Muscle of leg (tissue), 11 donors: Measurements from ENCODE around the gene UNC79. TPM values are rescaled to one million over a fixed set of nuclear protein-coding genes. Genes with fewer than 3 reads are reported as not detected.

Source experiments
- DNase-seq: peaks from one replicate; pipeline ENCODE4 v3.0.0; 2013
- H3K27ac ChIP-seq: one replicate; pipeline ENCODE4 v1.5.1; 2013; ENCODE audit warnings: mild to moderate bottlenecking, low read length, control low read depth
- H3K27me3 ChIP-seq: one replicate; pipeline ENCODE4 v1.6.1; 2013; ENCODE audit warnings: low read length; ENCODE audit not compliant: control insufficient read depth, insufficient read depth
- H3K36me3 ChIP-seq: one replicate; pipeline ENCODE4 v1.6.1; 2013; ENCODE audit warnings: low read length; ENCODE audit not compliant: control insufficient read depth, insufficient read depth
- H3K4me1 ChIP-seq: one replicate; pipeline ENCODE4 v1.6.1; 2013; ENCODE audit warnings: low read length; ENCODE audit not compliant: control insufficient read depth, insufficient read depth
- H3K4me3 ChIP-seq: one replicate; pipeline ENCODE4 v1.5.1; 2013; ENCODE audit warnings: low read length, control low read depth
- H3K9me3 ChIP-seq: replicated peaks from 2 replicates; pipeline ENCODE4 v1.6.1; 2013; ENCODE audit warnings: low read depth, low read length; ENCODE audit not compliant: control insufficient read depth
- WGBS: methylation state at CpG from one replicate; pipeline ENCODE4 v1.1.5; 2013; ENCODE audit warnings: missing lambda C conversion rate; ENCODE audit not compliant: insufficient coverage; 5-methylcytosine and 5-hydroxymethylcytosine counted together
- polyA plus RNA-seq, 8 donors: library from polyadenylated mRNA; unstranded; fragments of 120-200 nt; gene quantifications; one replicate each; pipeline versions ENCODE4 v1.2.1 to v1.2.3, GENCODE V29; 2013; ENCODE audit warnings: inconsistent platforms in 1 of 8, low replicate concordance in 1 of 8; ENCODE audit not compliant: insufficient read length in 8 of 8, insufficient read depth in 1 of 8
- total RNA-seq: library from RNA; stranded (reverse); fragments of 120-200 nt; gene quantifications from one replicate; pipeline ENCODE4 v1.2.4, GENCODE V29; 2013

The UNC79 gene
- total and polyA plus RNA-seq, 9 donors = 0.24 to 0.60 (median 0.33) TPM

DNA sequence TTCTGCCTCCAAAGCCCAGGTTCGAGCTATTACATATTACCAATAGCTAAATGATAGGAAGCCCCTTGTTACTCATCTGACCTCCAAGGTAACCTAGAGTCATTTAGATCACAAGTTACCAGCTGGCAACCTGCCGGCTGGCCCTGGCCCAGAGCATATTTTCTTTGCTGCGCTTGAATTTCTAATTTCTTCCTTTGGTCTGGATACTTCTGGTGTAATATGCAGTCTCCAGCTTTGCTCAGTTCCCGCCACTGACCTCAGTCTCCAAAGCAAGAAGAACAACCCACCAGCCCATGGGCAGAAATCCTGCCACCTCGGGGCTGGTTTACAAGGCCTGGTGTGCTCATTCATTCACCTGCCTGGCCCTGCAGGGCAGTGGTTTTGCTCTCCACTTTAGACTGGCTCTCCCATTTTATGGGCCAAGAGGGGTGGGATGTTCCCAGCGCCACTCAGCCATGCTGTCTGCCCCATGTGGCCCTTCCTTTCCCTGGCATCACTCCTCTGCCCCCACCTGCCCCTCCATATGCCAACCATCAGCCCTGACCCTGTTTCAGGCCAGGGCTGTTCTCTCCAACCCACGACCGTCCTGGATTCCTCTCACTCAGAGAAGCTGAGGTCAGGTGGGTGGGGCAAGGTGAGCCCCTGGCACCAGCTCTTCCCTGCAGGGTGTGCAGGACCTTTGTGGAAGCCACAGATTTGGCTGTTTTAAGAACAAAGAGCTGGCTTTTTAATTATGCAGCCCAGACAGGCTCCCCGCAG is 281.5 kb downstream of the UNC79 start:
- Histone ChIP-seq H3K9me3 (no peaks in the 10 kb centered on the region), H3K36me3 (no peaks in the 10 kb centered on the region), H3K27ac (no peak overlapping the region), H3K4me1 (peaks cover 11% of the 10 kb centered on the region), H3K27me3 (peaks cover 2% of the 10 kb centered on the region), H3K4me3 (no peak overlapping the region)
- DNase-seq = no peak
- 64% methylated on average over 4 of the region's 9 CpGs for WGBS

DNA sequence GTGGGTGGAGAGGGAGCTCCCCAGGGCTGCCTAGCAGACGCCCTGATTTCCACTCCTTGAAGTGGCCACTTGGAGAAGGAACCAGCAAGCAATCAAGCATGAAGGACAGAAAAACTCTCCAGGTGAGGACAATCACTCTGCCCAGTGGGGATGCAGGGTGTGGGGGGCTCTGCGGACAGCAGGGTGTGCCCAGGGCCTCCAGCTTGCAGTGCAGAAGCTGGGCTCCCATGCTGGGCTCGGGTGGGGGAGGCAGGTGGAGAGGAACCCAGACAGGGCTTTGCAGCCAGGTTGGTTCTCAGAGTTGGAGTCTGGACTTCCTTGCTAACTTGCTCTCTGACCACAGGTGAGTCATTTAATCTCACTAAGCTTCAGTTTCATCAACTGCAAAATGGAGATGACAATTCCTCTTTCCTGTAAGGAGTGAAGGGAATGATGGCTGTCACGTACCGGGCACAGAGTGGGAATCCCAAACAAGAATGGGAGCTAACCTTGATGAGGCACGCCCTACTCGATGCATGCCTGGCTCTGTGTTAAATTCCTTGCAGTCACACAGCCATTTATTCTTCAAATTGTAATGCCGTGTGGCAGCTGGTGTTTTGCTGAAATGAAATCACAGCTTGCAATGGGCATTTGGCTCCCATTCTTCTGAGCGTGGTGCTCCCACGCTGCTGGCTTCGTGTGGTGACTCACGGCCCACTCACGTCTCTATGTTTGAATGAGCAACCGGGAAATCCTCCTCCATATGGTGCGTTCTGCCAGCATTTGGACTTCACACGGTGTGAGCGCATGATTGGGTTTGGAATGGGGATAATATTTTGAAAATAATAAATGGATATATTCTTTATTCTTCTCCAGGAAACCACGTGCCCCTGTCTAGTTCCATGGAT is 282.3 kb downstream of the UNC79 start:
- H3K27ac ChIP-seq = no peak overlapping the region
- peaks cover 11% of the 10 kb centered on the region for H3K4me1 ChIP-seq
- 56% methylated on average over 2 of the region's 18 CpGs for WGBS
- H3K27me3 ChIP-seq = peaks cover 2% of the 10 kb centered on the region
- peak; percentile 13 for DNase-seq
- H3K4me3 ChIP-seq = no peak overlapping the region
- H3K36me3 ChIP-seq = no peaks in the 10 kb centered on the region
- H3K9me3 ChIP-seq = no peaks in the 10 kb centered on the region

DNA sequence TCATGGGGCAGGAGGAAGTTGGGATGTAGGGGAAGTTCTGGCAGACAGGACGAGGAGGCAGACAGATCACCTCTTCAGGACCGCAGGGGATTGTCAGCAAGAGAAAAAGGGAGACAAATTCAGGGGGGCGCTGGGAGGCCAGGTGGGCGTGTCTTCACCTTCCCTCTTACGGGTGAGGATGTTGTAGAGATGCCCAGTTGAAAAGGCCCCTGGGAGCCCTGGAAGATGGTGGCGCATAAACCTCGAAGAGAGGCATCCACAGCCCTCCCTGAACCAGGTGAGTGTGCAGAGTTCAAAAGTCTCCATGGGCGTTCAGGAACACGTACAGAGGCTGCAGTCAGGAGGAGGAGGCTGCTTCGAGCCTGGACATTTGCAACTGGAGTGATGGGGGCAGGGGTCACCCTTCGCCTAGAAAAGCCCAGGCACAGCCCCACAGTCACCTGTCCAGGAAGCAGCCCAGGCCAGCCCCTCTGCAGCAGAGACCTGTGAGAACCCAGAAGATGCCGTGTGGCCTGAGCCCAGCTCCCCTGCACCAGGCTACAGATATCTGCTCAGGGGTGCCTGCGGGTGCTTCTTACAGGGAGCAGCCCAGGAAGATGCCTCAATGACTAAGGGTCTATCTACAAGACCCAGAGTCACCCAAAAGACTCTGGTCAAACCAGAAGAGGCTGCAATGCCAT is 283.1 kb downstream of the UNC79 start:
- no peak overlapping the region for H3K4me3 ChIP-seq
- peaks cover 2% of the 10 kb centered on the region for H3K27me3 ChIP-seq
- 56% methylated on average over 8 of the region's 13 CpGs for WGBS
- H3K27ac ChIP-seq = no peak overlapping the region
- peaks cover 11% of the 10 kb centered on the region for H3K4me1 ChIP-seq
- no peaks in the 10 kb centered on the region for H3K36me3 ChIP-seq
- no peak for DNase-seq
- no peaks in the 10 kb centered on the region for H3K9me3 ChIP-seq

DNA sequence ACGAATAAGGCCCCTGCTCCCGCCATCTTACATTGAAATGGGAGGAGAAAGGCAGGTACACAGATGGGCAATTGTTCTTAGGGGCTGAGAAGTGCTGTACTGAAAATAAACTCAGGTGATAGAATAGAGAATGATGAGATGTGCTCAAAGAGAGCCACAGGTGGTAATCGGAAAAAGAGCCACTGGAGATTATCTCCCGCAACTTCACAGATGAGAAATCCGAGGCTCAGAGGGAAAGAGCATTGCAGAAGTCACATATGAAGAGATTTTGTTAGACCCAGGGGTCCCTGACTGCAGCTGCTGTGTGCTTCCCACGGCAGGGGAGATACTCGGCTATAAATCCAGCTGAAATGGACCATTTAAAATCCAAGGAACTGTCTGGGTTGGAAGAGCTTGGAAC is 283.9 kb downstream of the UNC79 start:
- no peak for DNase-seq
- Histone ChIP-seq H3K27me3 (peaks cover 2% of the 10 kb centered on the region), H3K27ac (no peak overlapping the region), H3K9me3 (no peaks in the 10 kb centered on the region), H3K4me1 (peaks cover 11% of the 10 kb centered on the region), H3K36me3 (no peaks in the 10 kb centered on the region), H3K4me3 (no peak overlapping the region)
- WGBS = 37% methylated on average over 7 of the region's 7 CpGs

- peaks cover 13% of the 10 kb centered on the region for H3K4me1 ChIP-seq
- H3K9me3 ChIP-seq = no peaks in the 10 kb centered on the region
- 69% methylated on average over 13 of the region's 13 CpGs for WGBS
- no peaks in the 10 kb centered on the region for H3K36me3 ChIP-seq
- peaks cover 2% of the 10 kb centered on the region for H3K27me3 ChIP-seq
- no peak overlapping the region for H3K27ac ChIP-seq
- no peak for DNase-seq
- H3K4me3 ChIP-seq = no peak overlapping the region
Observed at GRCh38 chr14:93715279-93715927, 284.7 kb downstream of the UNC79 start.

DNA sequence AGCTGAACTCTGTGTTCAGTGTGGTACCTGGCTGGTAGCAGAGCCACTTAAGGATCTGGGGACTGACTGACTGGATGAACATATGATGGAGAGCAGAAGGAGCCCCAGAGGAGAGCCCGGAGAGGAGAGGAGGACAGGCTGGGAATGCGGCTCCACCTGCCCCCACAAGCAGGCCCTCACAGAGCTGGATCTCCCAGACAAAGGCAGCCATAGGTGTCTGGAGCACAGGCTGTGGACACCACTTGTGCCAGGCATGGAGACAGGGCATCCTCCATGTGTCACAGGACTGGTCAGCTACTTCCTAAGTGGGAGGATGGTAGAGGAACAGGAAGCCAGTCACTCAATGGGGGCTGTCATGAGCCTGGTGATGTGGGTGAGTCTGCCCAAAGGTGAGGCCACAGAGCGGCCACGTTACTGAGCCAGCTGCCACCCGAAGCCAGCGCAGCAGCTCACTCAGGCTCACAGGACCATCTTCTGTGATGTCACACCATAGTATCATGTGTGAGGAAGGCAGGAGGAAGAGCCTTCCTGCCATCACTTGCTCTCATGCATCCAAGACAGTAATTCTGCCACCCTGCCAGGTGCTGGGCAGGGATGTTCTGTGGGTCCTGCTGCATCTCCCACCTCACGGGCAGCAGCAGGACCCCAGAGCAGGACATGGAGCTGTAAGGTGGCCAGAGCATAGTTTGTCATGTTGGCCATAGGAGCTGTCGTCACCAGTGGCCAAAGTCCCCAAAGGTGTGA is 285.4 kb downstream of the UNC79 start:
- no peaks in the 10 kb centered on the region for H3K9me3 ChIP-seq

GRCh38 chr14:93716746-93717667 is 286.3 kb downstream of the UNC79 start:
- peaks cover 2% of the 10 kb centered on the region for H3K27me3 ChIP-seq
- 85% methylated on average over 9 of the region's 14 CpGs for WGBS
- H3K27ac ChIP-seq = no peak overlapping the region
- H3K36me3 ChIP-seq = no peaks in the 10 kb centered on the region
- no peak overlapping the region for H3K4me3 ChIP-seq
- no peak for DNase-seq
- peaks cover 20% of the 10 kb centered on the region for H3K4me1 ChIP-seq
- H3K9me3 ChIP-seq = no peaks in the 10 kb centered on the region

More for the DNA sequence above, 285.4 kb downstream of the UNC79 start:
- Histone ChIP-seq H3K4me1 (peaks cover 20% of the 10 kb centered on the region), H3K36me3 (no peaks in the 10 kb centered on the region), H3K27ac (no peak overlapping the region), H3K27me3 (peaks cover 2% of the 10 kb centered on the region), H3K4me3 (no peak overlapping the region)
- no peak for DNase-seq
- WGBS = 81% methylated on average over 5 of the region's 8 CpGs

DNA sequence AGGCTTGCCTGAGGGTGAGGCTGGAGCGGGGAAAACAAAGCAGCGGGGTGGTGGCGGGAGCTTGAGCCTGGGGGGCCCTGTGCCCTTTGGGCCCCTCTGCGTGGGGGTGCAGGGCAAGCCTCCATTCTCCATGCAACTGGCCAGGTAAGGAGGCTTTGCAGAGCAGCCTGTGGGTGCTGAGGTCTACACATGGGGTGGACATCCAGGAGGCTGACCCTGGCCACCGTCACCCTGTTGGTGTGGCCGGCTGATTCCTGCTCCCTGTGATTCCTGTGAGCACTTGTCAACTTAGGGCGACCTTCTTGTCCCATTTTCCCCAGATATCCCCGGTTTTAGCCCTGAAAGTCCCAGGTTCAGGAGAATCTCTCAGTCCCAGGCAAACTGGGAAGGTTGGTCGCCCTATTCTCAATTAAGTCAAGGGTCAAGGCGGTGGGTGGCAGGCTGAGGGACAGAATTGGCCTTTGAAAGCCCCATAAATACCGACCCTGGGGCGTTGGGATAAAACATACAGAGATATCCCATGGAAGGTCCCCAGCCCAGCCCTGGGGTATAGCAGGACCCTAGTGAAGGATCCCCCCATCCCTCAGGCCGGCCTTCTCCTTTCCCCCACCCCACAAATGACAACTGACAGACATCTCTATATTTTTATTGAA is 287.1 kb downstream of the UNC79 start:
- Histone ChIP-seq H3K27me3 (peaks cover 2% of the 10 kb centered on the region), H3K36me3 (no peaks in the 10 kb centered on the region), H3K9me3 (no peaks in the 10 kb centered on the region), H3K4me3 (no peak overlapping the region), H3K4me1 (peaks cover 15% of the 10 kb centered on the region), H3K27ac (no peak overlapping the region)
- DNase-seq = no peak
- WGBS = 84% methylated on average over 10 of the region's 13 CpGs
